SU-DHL-6 (cell line): ENCODE data around the gene FBLN2.

Source experiments
- H2AFZ ChIP-seq: fragments of 200-600 bp; sonication (generic); 2 replicates; pipeline ENCODE4 v1.6.1; 2014; ENCODE audit warnings: low read depth, mild to moderate bottlenecking, moderate library complexity, mixed read lengths, antibody characterized with exemption, low read length; ENCODE audit not compliant: severe bottlenecking
- H3F3A ChIP-seq: fragments of 200-600 bp; shearing (Covaris generic); 2 replicates; pipeline ENCODE4 v1.6.0; 2016; ENCODE audit warnings: antibody characterized with exemption, mild to moderate bottlenecking; ENCODE audit not compliant: insufficient read depth
- H3K27ac ChIP-seq: fragments of 200-600 bp; sonication (generic); 2 replicates; pipeline ENCODE4 v1.5.1; 2016; ENCODE audit warnings: low read depth, mild to moderate bottlenecking, low read length, moderate library complexity, mixed read lengths
- H3K27me3 ChIP-seq: fragments of 200-600 bp; sonication (generic), shearing (Covaris generic); 2 replicates; pipeline ENCODE4 v1.6.0; 2014; ENCODE audit warnings: mild to moderate bottlenecking, low read length
- H3K36me3 ChIP-seq: fragments of 200-600 bp; sonication (generic); 2 replicates; pipeline ENCODE4 v1.6.1; 2014; ENCODE audit warnings: mild to moderate bottlenecking, low read length, mixed read lengths
- H3K4me2 ChIP-seq: fragments of 300-600, 200-600 bp; shearing (Covaris generic), sonication (generic); 2 replicates; pipeline ENCODE4 v1.6.0; 2014; ENCODE audit warnings: low read length, low read depth, mild to moderate bottlenecking; ENCODE audit not compliant: poor library complexity, severe bottlenecking
- H3K4me3 ChIP-seq: fragments of 200-600 bp; sonication (generic); 2 replicates; pipeline ENCODE4 v1.5.1; 2014; ENCODE audit warnings: antibody characterized with exemption, low read length, mild to moderate bottlenecking, mixed read lengths; ENCODE audit not compliant: insufficient read depth, poor library complexity, severe bottlenecking
- H3K79me2 ChIP-seq: fragments of 200-600 bp; sonication (generic); 2 replicates; pipeline ENCODE4 v1.6.1; 2014; ENCODE audit warnings: mild to moderate bottlenecking, low read length, moderate library complexity; ENCODE audit not compliant: insufficient read depth
- H3K9ac ChIP-seq: fragments of 200-600 bp; sonication (generic); 2 replicates; pipeline ENCODE4 v1.7.0; 2014; ENCODE audit warnings: mild to moderate bottlenecking, low read length
- H3K9me2 ChIP-seq: fragments of 200-600 bp; sonication (generic); replicated peaks from 2 replicates; pipeline ENCODE4 v1.6.1; 2014; ENCODE audit warnings: low read length; ENCODE audit not compliant: insufficient read depth
- H3K9me3 ChIP-seq: fragments of 200-600 bp; sonication (generic); 2 replicates; pipeline ENCODE4 v1.6.1; 2014; ENCODE audit warnings: low read length, mixed read lengths; ENCODE audit not compliant: insufficient read depth
- H4K20me1 ChIP-seq: fragments of 200-600 bp; sonication (generic); 2 replicates; pipeline ENCODE4 v1.6.1; 2014; ENCODE audit warnings: low read depth, mild to moderate bottlenecking, antibody characterized with exemption, low read length, moderate library complexity, mixed read lengths
- CTCF ChIP-seq: fragments of 200-600 bp; sonication (generic); IDR thresholded peaks from one replicate; pipeline ENCODE4 v1.5.1; 2017; ENCODE audit warnings: antibody characterized with exemption, mild to moderate bottlenecking, low read length, moderate library complexity; ENCODE audit not compliant: insufficient read depth, poor library complexity, severe bottlenecking
- EZH2phosphoT487 ChIP-seq: fragments of 200-600 bp; sonication (generic), shearing (Covaris generic); conservative IDR thresholded peaks from 2 replicates; pipeline ENCODE4 v1.6.1; 2018; ENCODE audit warnings: mild to moderate bottlenecking, antibody characterized with exemption, low read length, moderate library complexity, mixed read lengths

Gene FBLN2

DNA sequence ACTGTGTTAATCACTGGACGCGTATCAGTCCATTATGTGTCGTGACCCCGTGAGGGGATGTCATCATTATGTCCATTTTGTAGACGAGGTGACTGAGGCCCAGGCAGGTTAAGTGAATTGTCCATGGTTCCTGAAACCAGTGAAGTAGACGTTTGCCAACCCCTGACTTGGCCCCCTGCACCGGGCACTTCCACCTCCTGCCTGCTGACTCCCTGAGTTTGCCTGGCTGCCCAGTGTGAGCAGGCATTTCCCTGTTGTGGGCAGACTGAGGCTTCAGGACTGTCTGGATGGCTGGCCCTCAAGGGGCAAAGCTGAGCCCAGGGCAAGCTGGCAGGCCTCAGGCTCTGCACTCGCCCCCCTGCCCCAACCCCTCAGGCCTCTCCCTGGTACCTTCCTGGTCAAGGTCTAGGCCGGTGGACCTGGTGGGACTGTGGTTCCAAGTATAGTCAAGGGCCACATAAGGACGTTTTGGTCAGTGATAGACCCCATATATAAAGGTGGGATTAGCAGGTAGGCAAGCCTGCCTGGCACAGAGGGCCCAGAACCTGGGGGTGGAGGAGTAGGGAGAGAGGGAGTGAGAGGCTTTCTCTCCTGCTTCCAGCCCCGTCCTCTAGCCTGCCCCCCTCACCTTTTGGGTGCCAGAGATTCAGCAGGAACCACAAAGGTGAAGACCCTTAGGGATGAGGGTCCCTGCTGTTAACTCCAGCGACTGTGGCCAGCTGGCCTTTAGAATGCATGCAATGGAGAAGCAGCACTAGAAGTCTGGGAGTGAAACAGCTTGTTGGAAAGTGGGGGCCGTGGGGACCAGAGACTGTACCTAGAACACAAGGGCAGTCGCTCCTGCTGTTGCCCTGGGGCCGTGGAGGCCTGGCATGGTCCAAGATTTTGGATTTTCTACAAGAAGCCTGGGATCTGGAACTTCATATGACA is 34.6 kb downstream of the FBLN2 start:
- H3K9ac ChIP-seq, result no peak overlapping the region
- no peaks in the 10 kb centered on the region for H3K79me2 ChIP-seq
- no peak overlapping the region for H3K4me2 ChIP-seq
- no peak for TF ChIP-seq CTCF
- no peak for TF ChIP-seq EZH2phosphoT487
- H3K27ac ChIP-seq, result no peak overlapping the region
- H3F3A ChIP-seq, result no peaks in the 10 kb centered on the region
- H3K36me3 ChIP-seq, result no peaks in the 10 kb centered on the region
- H3K27me3 ChIP-seq, result no peaks in the 10 kb centered on the region
- no peak overlapping the region for H3K4me3 ChIP-seq
- H3K9me2 ChIP-seq, result no peaks in the 10 kb centered on the region
- no peaks in the 10 kb centered on the region for H3K9me3 ChIP-seq
- H4K20me1 ChIP-seq, result no peaks in the 10 kb centered on the region
- H2AFZ ChIP-seq, result no peak overlapping the region

GRCh38 chr3:13584427-13584891 is 35.5 kb downstream of the FBLN2 start:
- no peak overlapping the region for H3K4me2 ChIP-seq
- H3K9ac ChIP-seq, result no peak overlapping the region
- H3K27ac ChIP-seq, result no peak overlapping the region
- H3K36me3 ChIP-seq, result no peaks in the 10 kb centered on the region
- no peak overlapping the region for H2AFZ ChIP-seq
- TF ChIP-seq EZH2phosphoT487 (no peak), CTCF (no peak)
- no peaks in the 10 kb centered on the region for H3K79me2 ChIP-seq
- no peaks in the 10 kb centered on the region for H3K27me3 ChIP-seq
- H3K4me3 ChIP-seq, result no peak overlapping the region
- H3F3A ChIP-seq, result no peaks in the 10 kb centered on the region
- H3K9me2 ChIP-seq, result no peaks in the 10 kb centered on the region
- H3K9me3 ChIP-seq, result no peaks in the 10 kb centered on the region
- no peaks in the 10 kb centered on the region for H4K20me1 ChIP-seq

DNA sequence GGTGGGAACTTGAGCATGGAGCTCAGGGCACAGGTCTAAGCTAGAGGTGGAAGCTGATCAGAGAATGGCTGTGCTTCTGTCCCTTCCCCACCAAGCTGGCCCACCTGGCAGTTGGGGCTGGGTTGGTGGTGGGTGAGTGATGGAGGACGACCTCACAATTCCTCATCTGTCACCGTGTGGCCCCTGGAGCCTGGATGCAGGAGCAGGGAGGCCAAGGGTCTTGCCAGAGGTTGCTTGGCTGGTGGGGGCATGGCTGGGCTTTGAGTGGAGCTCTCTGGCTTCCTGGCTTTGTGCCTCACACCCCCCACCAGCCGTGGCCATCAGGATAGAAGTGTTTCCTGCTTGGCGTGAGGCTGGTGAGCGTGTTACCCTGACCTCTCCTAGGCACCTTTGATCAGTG is 36.0 kb downstream of the FBLN2 start:
- Histone ChIP-seq H3F3A (no peaks in the 10 kb centered on the region), H3K4me2 (no peak overlapping the region), H3K79me2 (no peaks in the 10 kb centered on the region), H3K9me2 (no peaks in the 10 kb centered on the region), H3K9me3 (no peaks in the 10 kb centered on the region), H3K36me3 (no peaks in the 10 kb centered on the region), H3K9ac (no peak overlapping the region), H2AFZ (no peak overlapping the region), H3K4me3 (no peak overlapping the region), H4K20me1 (no peaks in the 10 kb centered on the region), H3K27ac (no peak overlapping the region), H3K27me3 (no peaks in the 10 kb centered on the region)
- TF ChIP-seq CTCF, result no peak
- no peak for TF ChIP-seq EZH2phosphoT487
